Keratinocyte (primary cell): ENCODE measurements around the gene CABLES2. TPM values are rescaled to one million over a fixed set of nuclear protein-coding genes. Genes with fewer than 3 reads are reported as not detected.

Experiments
- DNase-seq: peaks from one replicate; pipeline ENCODE4 v3.0.0-alpha.2; 2011; ENCODE audit warnings: low read depth, missing footprints, low spot score
- FAIRE-seq: peaks from 2 replicates; lab custom pipeline; 2011; peaks lifted over from hg19 to GRCh38; lab: Jason Lieb, UNC
- H2AFZ ChIP-seq: 2 replicates; pipeline ENCODE4 v1.6.0; 2012; ENCODE audit warnings: low read length, control low read depth, inconsistent platforms; ENCODE audit not compliant: control insufficient read depth
- H3K27ac ChIP-seq: 2 replicates; pipeline ENCODE4 v1.5.1; 2011; ENCODE audit warnings: low read length; ENCODE audit not compliant: control insufficient read depth, insufficient read depth
- H3K27me3 ChIP-seq: 3 replicates; pipeline ENCODE4 v1.6.0; 2011; ENCODE audit warnings: low read length; ENCODE audit not compliant: control insufficient read depth, insufficient read depth; ENCODE audit errors: extremely low read depth
- H3K36me3 ChIP-seq, 2 experiments: 2 replicates in 1 of 2; 3 replicates in 1 of 2; pipeline ENCODE4 v1.5.1; 2011; ENCODE audit warnings: low read length in 2 of 2, mild to moderate bottlenecking in 1 of 2; ENCODE audit not compliant: control insufficient read depth in 2 of 2, insufficient read depth in 2 of 2; ENCODE audit errors: extremely low read depth in 1 of 2
- H3K4me1 ChIP-seq: 3 replicates; pipeline ENCODE4 v1.5.1; 2011; ENCODE audit warnings: low read length; ENCODE audit not compliant: control insufficient read depth, insufficient read depth; ENCODE audit errors: extremely low read depth
- H3K4me2 ChIP-seq: 3 replicates; pipeline ENCODE4 v1.6.0; 2011; ENCODE audit warnings: low read depth, low read length; ENCODE audit not compliant: control insufficient read depth, insufficient read depth; ENCODE audit errors: extremely low read depth
- H3K4me3 ChIP-seq, 3 experiments: fragments of 200-600 bp in 1 of 3; sonication (generic) in 1 of 3; 2 replicates in 2 of 3; 3 replicates in 1 of 3; pipeline ENCODE4 v1.5.1; 2011 to 2016; ENCODE audit warnings: low read length in 3 of 3, mild to moderate bottlenecking in 3 of 3, control low read depth in 2 of 3, inconsistent platforms in 1 of 3, low read depth in 1 of 3, mixed read lengths in 1 of 3, mixed run types in 1 of 3, moderate library complexity in 1 of 3; ENCODE audit not compliant: control insufficient read depth in 2 of 3, insufficient read depth in 2 of 3; ENCODE audit errors: extremely low read depth in 1 of 3
- H3K79me2 ChIP-seq: 2 replicates; pipeline ENCODE4 v1.6.0; 2012; ENCODE audit warnings: low read length; ENCODE audit not compliant: control insufficient read depth, insufficient read depth
- H3K9ac ChIP-seq: 3 replicates; pipeline ENCODE4 v1.6.0; 2011; ENCODE audit warnings: low read length; ENCODE audit not compliant: control insufficient read depth, insufficient read depth; ENCODE audit errors: extremely low read depth
- H3K9me1 ChIP-seq: 3 replicates; pipeline ENCODE4 v1.6.0; 2011; ENCODE audit warnings: low read length; ENCODE audit not compliant: control insufficient read depth, insufficient read depth; ENCODE audit errors: extremely low read depth
- H3K9me3 ChIP-seq: 2 replicates; pipeline ENCODE4 v1.5.1; 2012; ENCODE audit warnings: low read depth, low read length; ENCODE audit not compliant: control insufficient read depth
- H4K20me1 ChIP-seq: 3 replicates; pipeline ENCODE4 v1.6.0; 2011; ENCODE audit warnings: low read length; ENCODE audit not compliant: control insufficient read depth, insufficient read depth; ENCODE audit errors: extremely low read depth
- CTCF ChIP-seq, 3 experiments: IDR thresholded peaks in 1 of 3; conservative IDR thresholded peaks in 1 of 3; optimal IDR thresholded peaks in 1 of 3; 2 replicates in 2 of 3; 3 replicates in 1 of 3; pipeline versions ENCODE3 to v1.5.1; 2011; ENCODE audit warnings: low read length in 3 of 3, mild to moderate bottlenecking in 3 of 3, moderate library complexity in 2 of 3, control low read depth in 1 of 3, inconsistent platforms in 1 of 3; ENCODE audit not compliant: insufficient read depth in 2 of 3; ENCODE audit errors: extremely low read depth in 1 of 3
- EZH2 ChIP-seq: IDR thresholded peaks from one replicate; pipeline ENCODE4 v1.6.1; 2012; ENCODE audit warnings: inconsistent platforms, mild to moderate bottlenecking, low read length, moderate library complexity
- dilution Hi-C: fragments of 300-500 bp; cut with MboI; formaldehyde crosslinking; loops from one replicate; pipeline ENCODE4 v1.7.0; 2020; ENCODE audit warnings: low sequenced_read_pairs; ENCODE audit not compliant: extremely low pct_ligation_motif_present
- polyA plus RNA-seq, 5 experiments: library from polyadenylated mRNA; depleted of rRNA in 3 of 5; stranded (reverse) in 3 of 5; stranded (forward) in 1 of 5; unstranded in 1 of 5; fragments of >200 nt; gene quantifications; 1 replicate in 1 of 5; 2 replicates in 3 of 5; 3 replicates in 1 of 5; pipeline versions ENCODE4 v1.2.1 to v1.2.3, GENCODE V29; 2011 to 2012; ENCODE audit warnings: missing spikeins in 2 of 5, low read depth in 1 of 5, low replicate concordance in 1 of 5

The CABLES2 gene
- polyA plus RNA-seq, 1 donor (not counting 4 experiments of a cell fraction or from before 2014, with no cell fraction given): 2.2 TPM

GRCh38 chr20:62347445-62347844, 59.6 kb downstream of the CABLES2 start:
- no peaks in the 10 kb centered on the region for H3K9me1 ChIP-seq
- no peak overlapping the region for H2AFZ ChIP-seq
- H3K9me3 ChIP-seq: no peaks in the 10 kb centered on the region
- no peaks in the 10 kb centered on the region for H3K27me3 ChIP-seq
- H3K9ac ChIP-seq: no peak overlapping the region
- H3K27ac ChIP-seq: no peak overlapping the region
- no peak for TF ChIP-seq EZH2
- no peak for TF ChIP-seq CTCF (optimal IDR thresholded peaks at IDR 0.05 in 1 of 3, IDR thresholded peaks at IDR 0.05 in 1 of 3, conservative IDR thresholded peaks at IDR 0.05 in 1 of 3; ENCODE audit: extremely low read depth in 1 of 3, insufficient read depth in 2 of 3, low read length in 3 of 3)
- dilution Hi-C loops: no loop called here
- H4K20me1 ChIP-seq: no peaks in the 10 kb centered on the region
- H3K4me1 ChIP-seq: peaks cover 28% of the 10 kb centered on the region
- peaks cover 38 to 46% of the 10 kb centered on the region in 2 experiments for H3K36me3 ChIP-seq
- H3K4me3 ChIP-seq: no peak overlapping the region
- FAIRE-seq (no peak), DNase-seq (no peak)
- H3K4me2 ChIP-seq: no peak overlapping the region
- H3K79me2 ChIP-seq: peaks cover 4% of the 10 kb centered on the region

- dilution Hi-C loops: no loop called here
- no peak for FAIRE-seq
- no peak for DNase-seq
Measured at GRCh38 chr20:62347151-62347404, 60.0 kb downstream of the CABLES2 start.

More at GRCh38 chr20:62347151-62347404, 60.0 kb downstream of the CABLES2 start:
- TF ChIP-seq CTCF (optimal IDR thresholded peaks at IDR 0.05 in 1 of 3, IDR thresholded peaks at IDR 0.05 in 1 of 3, conservative IDR thresholded peaks at IDR 0.05 in 1 of 3; ENCODE audit: extremely low read depth in 1 of 3, insufficient read depth in 2 of 3, low read length in 3 of 3) (no peak), EZH2 (no peak)
- Histone ChIP-seq H3K9me3 (no peaks in the 10 kb centered on the region), H3K27ac (no peak overlapping the region), H3K4me2 (no peak overlapping the region), H3K9me1 (no peaks in the 10 kb centered on the region), H3K79me2 (peaks cover 4% of the 10 kb centered on the region), H3K27me3 (no peaks in the 10 kb centered on the region), H3K9ac (no peak overlapping the region), H4K20me1 (no peaks in the 10 kb centered on the region), H3K4me1 (peaks cover 24% of the 10 kb centered on the region), H2AFZ (no peak overlapping the region), H3K4me3 (no peak overlapping the region), H3K36me3 (peaks cover 37 to 47% of the 10 kb centered on the region in 2 experiments)
